Ramos (cell line): ENCODE data around the gene NUDT15.

Experiments used
- in situ Hi-C: fragments of 300-500 bp; cut with MboI; formaldehyde crosslinking; loops from one replicate; pipeline ENCODE4 v1.14.3; 2022; ENCODE audit warnings: low sequenced_read_pairs; ENCODE audit not compliant: unreplicated experiment

NUDT15 gene

DNA sequence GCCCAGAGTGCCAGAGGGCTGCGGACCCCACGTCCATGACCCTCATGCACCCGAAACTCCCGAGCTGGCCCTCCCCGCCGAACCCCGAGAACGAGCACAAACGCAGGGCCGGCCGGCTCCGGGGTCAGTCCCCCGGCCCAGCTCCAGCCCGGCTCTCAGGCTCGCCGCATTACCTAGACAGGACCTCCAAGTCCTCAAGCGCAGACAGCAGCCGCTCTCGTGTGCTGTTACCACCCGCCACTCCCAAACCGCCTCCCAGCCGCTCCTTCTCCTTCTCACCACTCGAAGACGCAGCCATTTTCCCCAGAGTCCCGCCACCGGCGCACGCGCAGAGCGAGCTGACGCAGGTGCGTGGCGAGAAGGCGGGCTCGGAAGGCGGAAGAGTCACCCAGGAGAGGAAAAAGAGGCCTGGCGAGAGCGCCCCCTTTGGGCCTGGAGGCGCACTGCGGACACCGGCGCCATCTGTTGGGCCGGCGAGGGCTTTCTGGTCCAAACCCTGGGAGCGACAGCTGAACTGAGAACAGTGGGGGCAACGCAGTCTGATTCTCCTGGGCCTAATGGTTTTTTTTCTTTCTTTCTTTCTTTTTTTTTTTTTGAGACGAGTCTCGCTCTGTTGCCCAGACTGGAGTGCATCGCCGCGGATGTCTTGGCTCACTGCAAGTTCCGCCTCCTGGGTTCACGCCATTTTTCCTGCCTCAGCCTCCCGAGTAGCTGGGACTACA is 57.4 kb downstream of the NUDT15 start, which contains the start of gene MED4:
Gene MED4, minus strand, starts transcription at position 324 of the 722 bp plus-strand sequence. Its CDS starts 26 bp downstream, at position 298.
- in situ Hi-C loops = no loop called here

DNA sequence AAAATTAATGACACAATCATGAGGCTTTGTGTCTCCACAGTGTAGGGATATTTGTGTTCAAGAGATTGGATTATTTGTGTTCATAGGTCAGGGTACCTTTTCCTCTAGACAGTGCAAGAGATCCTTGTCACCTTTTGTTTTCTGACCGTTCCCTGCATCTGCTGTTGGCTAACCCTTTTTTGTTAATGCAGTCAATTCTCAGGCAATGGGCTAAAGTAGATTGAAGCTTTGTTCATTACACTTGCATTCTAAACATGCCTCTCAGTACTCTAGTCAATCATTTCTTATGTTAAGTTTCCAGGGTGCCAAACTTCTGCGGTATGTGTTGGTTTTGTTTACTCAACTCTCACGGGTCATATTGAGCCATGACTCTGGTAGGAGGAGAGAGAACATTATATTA is 59.1 kb downstream of the NUDT15 start:
- in situ Hi-C loops = no loop called here
